ENCODE measurements around the gene MKRN2.

The MKRN2 gene

GRCh38 chr3:12618426-12618825 lies 61.5 kb downstream of the MKRN2 start:
- Histone ChIP-seq H3K9ac (ENCODE audit: low read length) (no peak overlapping the region), H2AFZ (ENCODE audit: low read depth, low read length) (no peak overlapping the region), H3K9me3 (ENCODE audit: insufficient read depth, low read length) (no peaks in the 10 kb centered on the region), H3K27ac (ENCODE audit: low read length) (no peak overlapping the region), H3K4me3 (ENCODE audit: low read length) (no peak overlapping the region), H4K20me1 (ENCODE audit: insufficient read depth, low read length) (peaks cover 46% of the 10 kb centered on the region), H3K4me2 (ENCODE audit: low read length) (no peak overlapping the region), H3K36me3 (replicated peaks; ENCODE audit: low read depth, low read length) (peaks cover 31% of the 10 kb centered on the region), H3K27me3 (ENCODE audit: low read depth, low read length) (no peaks in the 10 kb centered on the region), H3K4me1 (ENCODE audit: low read length) (no peaks in the 10 kb centered on the region), H3K79me2 (ENCODE audit: low read length) (peaks cover 61% of the 10 kb centered on the region)
- TF ChIP-seq EZH2phosphoT487 (IDR thresholded peaks at IDR 0.05; ENCODE audit: low read depth) = no peak
- TF ChIP-seq CTCF (IDR thresholded peaks at IDR 0.05; ENCODE audit: low read depth, low read length) = no peak

- H3K79me2 ChIP-seq (ENCODE audit: low read length) = peaks cover 70% of the 10 kb centered on the region
- H4K20me1 ChIP-seq (ENCODE audit: insufficient read depth, low read length) = peaks cover 53% of the 10 kb centered on the region
- TF ChIP-seq CTCF (IDR thresholded peaks at IDR 0.05; ENCODE audit: low read depth, low read length) (no peak), EZH2phosphoT487 (IDR thresholded peaks at IDR 0.05; ENCODE audit: low read depth) (no peak)
- H3K9ac ChIP-seq (ENCODE audit: low read length) = no peak overlapping the region
- no peak overlapping the region for H3K4me3 ChIP-seq (ENCODE audit: low read length)
- H3K36me3 ChIP-seq (replicated peaks; ENCODE audit: low read depth, low read length) = peaks cover 20% of the 10 kb centered on the region
- H3K27me3 ChIP-seq (ENCODE audit: low read depth, low read length) = no peaks in the 10 kb centered on the region
- no peak overlapping the region for H3K4me2 ChIP-seq (ENCODE audit: low read length)
- H3K9me3 ChIP-seq (ENCODE audit: insufficient read depth, low read length) = no peaks in the 10 kb centered on the region
- H2AFZ ChIP-seq (ENCODE audit: low read depth, low read length) = no peak overlapping the region
- H3K27ac ChIP-seq (ENCODE audit: low read length) = no peak overlapping the region
- H3K4me1 ChIP-seq (ENCODE audit: low read length) = no peaks in the 10 kb centered on the region
These were observed 63.4 kb downstream of the MKRN2 start for GRCh38 chr3:12620305-12620704.

GRCh38 chr3:12620729-12621128 lies 63.8 kb downstream of the MKRN2 start:
- no peaks in the 10 kb centered on the region for H3K4me1 ChIP-seq (ENCODE audit: low read length)
- H3K9me3 ChIP-seq (ENCODE audit: insufficient read depth, low read length) = no peaks in the 10 kb centered on the region
- no peak overlapping the region for H2AFZ ChIP-seq (ENCODE audit: low read depth, low read length)
- peaks cover 70% of the 10 kb centered on the region for H3K79me2 ChIP-seq (ENCODE audit: low read length)
- TF ChIP-seq EZH2phosphoT487 (IDR thresholded peaks at IDR 0.05; ENCODE audit: low read depth) (no peak), CTCF (IDR thresholded peaks at IDR 0.05; ENCODE audit: low read depth, low read length) (no peak)
- no peak overlapping the region for H3K27ac ChIP-seq (ENCODE audit: low read length)
- H3K4me2 ChIP-seq (ENCODE audit: low read length) = no peak overlapping the region
- no peak overlapping the region for H3K4me3 ChIP-seq (ENCODE audit: low read length)
- peaks cover 53% of the 10 kb centered on the region for H4K20me1 ChIP-seq (ENCODE audit: insufficient read depth, low read length)
- H3K9ac ChIP-seq (ENCODE audit: low read length) = no peak overlapping the region
- H3K36me3 ChIP-seq (replicated peaks; ENCODE audit: low read depth, low read length) = peaks cover 17% of the 10 kb centered on the region
- H3K27me3 ChIP-seq (ENCODE audit: low read depth, low read length) = no peaks in the 10 kb centered on the region

GRCh38 chr3:12622335-12622734 lies 65.4 kb downstream of the MKRN2 start:
- Histone ChIP-seq H3K4me3 (ENCODE audit: low read length) (no peak overlapping the region), H3K4me2 (ENCODE audit: low read length) (no peak overlapping the region), H3K79me2 (ENCODE audit: low read length) (peaks cover 86% of the 10 kb centered on the region), H3K36me3 (replicated peaks; ENCODE audit: low read depth, low read length) (peaks cover 11% of the 10 kb centered on the region), H3K27ac (ENCODE audit: low read length) (no peak overlapping the region), H4K20me1 (ENCODE audit: insufficient read depth, low read length) (peaks cover 65% of the 10 kb centered on the region), H2AFZ (ENCODE audit: low read depth, low read length) (no peak overlapping the region), H3K27me3 (ENCODE audit: low read depth, low read length) (no peaks in the 10 kb centered on the region), H3K9ac (ENCODE audit: low read length) (no peak overlapping the region), H3K9me3 (ENCODE audit: insufficient read depth, low read length) (no peaks in the 10 kb centered on the region), H3K4me1 (ENCODE audit: low read length) (no peaks in the 10 kb centered on the region)
- no peak for TF ChIP-seq CTCF (IDR thresholded peaks at IDR 0.05; ENCODE audit: low read depth, low read length)
- TF ChIP-seq EZH2phosphoT487 (IDR thresholded peaks at IDR 0.05; ENCODE audit: low read depth) = no peak

Measured in OCI-LY3 (cell line).